ENCODE measurements around the gene PTPRB. TPM values are rescaled to one million over a fixed set of nuclear protein-coding genes. Genes with fewer than 3 reads are reported as not detected.

Gene PTPRB
- total and polyA plus RNA-seq, 2 of the 8 experiments (the other 6 are each of a cell fraction or from before 2014, with no cell fraction given) = 0.36 to 0.58 TPM

GRCh38 chr12:70683976-70684375, 46.7 kb upstream of the PTPRB start (continued):
- no peak for TF ChIP-seq TBP (IDR thresholded peaks at IDR 0.05; ENCODE audit: low read depth, low read length)
- no peak for TF ChIP-seq NANOG (IDR thresholded peaks at IDR 0.05; ENCODE audit: insufficient read depth, low read depth, low read length, poor library complexity, severe bottlenecking)
- no peak for TF ChIP-seq PHF8 (conservative IDR thresholded peaks at IDR 0.05; ENCODE audit: low read depth, low read length)
- no peak for TF ChIP-seq POU5F1 (IDR thresholded peaks at IDR 0.05; ENCODE audit: low read depth, low read length)

Measured in H1 (cell line).